Subcutaneous abdominal adipose tissue (tissue), 5 donors: Measurements from ENCODE around the gene TMEM229B.

ENCODE experiments used
- H3K27ac ChIP-seq: one replicate; pipeline ENCODE4 v1.7.0; 2013; ENCODE audit warnings: low read depth, mild to moderate bottlenecking, inconsistent platforms, low read length, moderate library complexity
- H3K27me3 ChIP-seq, 5 donors: one replicate each; pipeline ENCODE4 v1.7.0; 2013; ENCODE audit warnings: low read length in 5 of 5, inconsistent platforms in 1 of 5; ENCODE audit not compliant: control insufficient read depth in 5 of 5, insufficient read depth in 4 of 5
- H3K36me3 ChIP-seq, 5 donors: one replicate each; pipeline ENCODE4 v1.7.0; 2013; ENCODE audit warnings: low read length in 5 of 5; ENCODE audit not compliant: control insufficient read depth in 5 of 5, insufficient read depth in 5 of 5
- H3K4me1 ChIP-seq, 5 donors: one replicate each; pipeline ENCODE4 v1.7.0; 2013; ENCODE audit warnings: low read length in 5 of 5, mild to moderate bottlenecking in 3 of 5, moderate library complexity in 1 of 5; ENCODE audit not compliant: control insufficient read depth in 5 of 5, insufficient read depth in 5 of 5
- H3K4me3 ChIP-seq, 5 donors: one replicate each; pipeline ENCODE4 v1.7.0; 2013; ENCODE audit warnings: low read length in 5 of 5, low read depth in 1 of 5
- H3K9ac ChIP-seq, 5 donors: one replicate each; pipeline ENCODE4 v1.7.0; 2013; ENCODE audit warnings: low read length in 5 of 5, mild to moderate bottlenecking in 4 of 5, moderate library complexity in 3 of 5
- H3K9me3 ChIP-seq, 5 donors: one replicate each; pipeline ENCODE4 v1.7.0; 2013; ENCODE audit warnings: low read length in 5 of 5; ENCODE audit not compliant: control insufficient read depth in 5 of 5
- donor health status: healthy.
- donor health status: healthy.
- donor health status: healthy.
- donor health status: healthy.
- donor health status: healthy.

TMEM229B gene

GRCh38 chr14:67429510-67430205 is 58.9 kb downstream of the TMEM229B start:
- Histone ChIP-seq H3K4me3 (no peak overlapping the region), H3K36me3 (no peaks in the 10 kb centered on the region), H3K27me3 (peaks cover under 1 to 11% (median 3%) of the 10 kb centered on the region in 5 donors), H3K4me1 (peaks cover 0 to 15% (median 0%) of the 10 kb centered on the region in 5 donors), H3K27ac (no peak overlapping the region), H3K9ac (no peak overlapping the region), H3K9me3 (no peaks in the 10 kb centered on the region)

GRCh38 chr14:67428501-67429031 is 60.0 kb downstream of the TMEM229B start:
- Histone ChIP-seq H3K9ac (no peak overlapping the region), H3K36me3 (no peaks in the 10 kb centered on the region), H3K9me3 (no peaks in the 10 kb centered on the region), H3K27ac (no peak overlapping the region), H3K4me3 (no peak overlapping the region), H3K4me1 (peaks cover 0 to 15% (median 0%) of the 10 kb centered on the region in 5 donors), H3K27me3 (peaks cover 2 to 14% (median 3%) of the 10 kb centered on the region in 5 donors)

- H3K4me1 ChIP-seq: peaks cover 0 to 11% (median 0%) of the 10 kb centered on the region in 5 donors
- H3K27ac ChIP-seq: no peak overlapping the region
- H3K9ac ChIP-seq: peak overlapping the region in 1 of 5 donors; percentile 22
- no peaks in the 10 kb centered on the region for H3K9me3 ChIP-seq
- no peak overlapping the region for H3K4me3 ChIP-seq
- no peaks in the 10 kb centered on the region for H3K36me3 ChIP-seq
- peaks cover 2 to 14% (median 3%) of the 10 kb centered on the region in 5 donors for H3K27me3 ChIP-seq
These were observed 61.4 kb downstream of the TMEM229B start for GRCh38 chr14:67426983-67427606.

- Histone ChIP-seq H3K9ac (no peak overlapping the region), H3K9me3 (no peaks in the 10 kb centered on the region), H3K27ac (no peak overlapping the region), H3K27me3 (peaks cover 2 to 14% (median 3%) of the 10 kb centered on the region in 5 donors), H3K36me3 (no peaks in the 10 kb centered on the region), H3K4me1 (peaks cover 0 to 9% (median 0%) of the 10 kb centered on the region in 5 donors), H3K4me3 (no peak overlapping the region)
These were observed 62.4 kb downstream of the TMEM229B start for GRCh38 chr14:67426161-67426560.

GRCh38 chr14:67425608-67426007 is 62.9 kb downstream of the TMEM229B start:
- Histone ChIP-seq H3K9ac (no peak overlapping the region), H3K36me3 (no peaks in the 10 kb centered on the region), H3K9me3 (no peaks in the 10 kb centered on the region), H3K4me1 (peaks cover 0 to 9% (median 0%) of the 10 kb centered on the region in 5 donors), H3K27ac (no peak overlapping the region), H3K4me3 (no peak overlapping the region), H3K27me3 (peaks cover 2 to 14% (median 3%) of the 10 kb centered on the region in 5 donors)

GRCh38 chr14:67424539-67424938 is 64.0 kb downstream of the TMEM229B start:
- Histone ChIP-seq H3K4me1 (peaks cover 0 to 9% (median 0%) of the 10 kb centered on the region in 5 donors), H3K36me3 (no peaks in the 10 kb centered on the region), H3K4me3 (no peak overlapping the region)

GRCh38 chr14:67423424-67423823 is 65.1 kb downstream of the TMEM229B start:
- no peak overlapping the region for H3K4me3 ChIP-seq
- H3K27me3 ChIP-seq: peaks cover 3 to 14% (median 5%) of the 10 kb centered on the region in 5 donors
- H3K27ac ChIP-seq: no peak overlapping the region
- peaks cover 0 to 9% (median 0%) of the 10 kb centered on the region in 5 donors for H3K4me1 ChIP-seq
- no peaks in the 10 kb centered on the region for H3K36me3 ChIP-seq
- no peak overlapping the region for H3K9ac ChIP-seq
- no peaks in the 10 kb centered on the region for H3K9me3 ChIP-seq

More at GRCh38 chr14:67424539-67424938, 64.0 kb downstream of the TMEM229B start:
- peaks cover 3 to 14% (median 5%) of the 10 kb centered on the region in 5 donors for H3K27me3 ChIP-seq
- no peak overlapping the region for H3K9ac ChIP-seq
- no peaks in the 10 kb centered on the region for H3K9me3 ChIP-seq
- H3K27ac ChIP-seq: no peak overlapping the region

GRCh38 chr14:67421356-67422224 is 66.9 kb downstream of the TMEM229B start:
- H3K4me3 ChIP-seq: no peak overlapping the region
- H3K36me3 ChIP-seq: no peaks in the 10 kb centered on the region
- H3K27ac ChIP-seq: no peak overlapping the region
- no peaks in the 10 kb centered on the region for H3K9me3 ChIP-seq
- peaks cover 3 to 14% (median 5%) of the 10 kb centered on the region in 5 donors for H3K27me3 ChIP-seq
- no peak overlapping the region for H3K9ac ChIP-seq
- peaks cover 0 to 5% (median 0%) of the 10 kb centered on the region in 5 donors for H3K4me1 ChIP-seq
